ENCODE results near the gene LMO7. TPM values are rescaled to one million over a fixed set of nuclear protein-coding genes. Genes with fewer than 3 reads are reported as not detected.

The LMO7 gene
- polyA plus RNA-seq, 1 experiment, result 76.9 TPM

- Histone ChIP-seq H3K27me3 (ENCODE audit: control insufficient read depth, insufficient read depth, low read length) (no peaks in the 10 kb centered on the region), H3K9me3 (ENCODE audit: control insufficient read depth, insufficient read depth, low read length) (no peaks in the 10 kb centered on the region), H3K27ac (ENCODE audit: low read depth, low read length) (no peak overlapping the region), H3K4me3 (ENCODE audit: low read depth, low read length) (no peak overlapping the region)
- ChIA-PET POLR2A (no interaction called here), CTCF (interaction anchor here (1.7 kb wide), 1 partner anchor 101 kb away, joined by 10 read pairs; no protein-coding TSS in a partner anchor)
- DNase-seq (ENCODE audit: low read depth, low spot score), result no peak
- no peak for TF ChIP-seq CTCF (IDR thresholded peaks at IDR 0.05; ENCODE audit: low read depth, low read length)
These were observed 161.1 kb downstream of the LMO7 start for GRCh38 chr13:75797239-75797638.

GRCh38 chr13:75797719-75798118 lies 161.6 kb downstream of the LMO7 start:
- H3K27me3 ChIP-seq (ENCODE audit: control insufficient read depth, insufficient read depth, low read length), result no peaks in the 10 kb centered on the region
- no peak overlapping the region for H3K4me3 ChIP-seq (ENCODE audit: low read depth, low read length)
- DNase-seq (ENCODE audit: low read depth, low spot score), result no peak
- CTCF ChIA-PET, result interaction anchor here (1.7 kb wide), 1 partner anchor 102 kb away, joined by 10 read pairs; no protein-coding TSS in a partner anchor
- H3K27ac ChIP-seq (ENCODE audit: low read depth, low read length), result no peak overlapping the region
- no peak for TF ChIP-seq CTCF (IDR thresholded peaks at IDR 0.05; ENCODE audit: low read depth, low read length)
- no peaks in the 10 kb centered on the region for H3K9me3 ChIP-seq (ENCODE audit: control insufficient read depth, insufficient read depth, low read length)
- POLR2A ChIA-PET, result no interaction called here

- TF ChIP-seq CTCF (IDR thresholded peaks at IDR 0.05; ENCODE audit: low read depth, low read length), result no peak
- H3K27ac ChIP-seq (ENCODE audit: low read depth, low read length), result no peak overlapping the region
- POLR2A ChIA-PET, result no interaction called here
These were observed 162.5 kb downstream of the LMO7 start for GRCh38 chr13:75798353-75799255.

GRCh38 chr13:75800545-75800944 lies 164.4 kb downstream of the LMO7 start:
- POLR2A ChIA-PET, result no interaction called here
- no peak for TF ChIP-seq CTCF (IDR thresholded peaks at IDR 0.05; ENCODE audit: low read depth, low read length)
- no peak overlapping the region for H3K27ac ChIP-seq (ENCODE audit: low read depth, low read length)

More at GRCh38 chr13:75798353-75799255, 162.5 kb downstream of the LMO7 start:
- CTCF ChIA-PET, result interaction anchor here (0.7 to 1.7 kb wide), 2 partner anchors 103 kb away, joined by 4 to 10 read pairs; no protein-coding TSS in a partner anchor
- no peaks in the 10 kb centered on the region for H3K9me3 ChIP-seq (ENCODE audit: control insufficient read depth, insufficient read depth, low read length)
- no peak overlapping the region for H3K4me3 ChIP-seq (ENCODE audit: low read depth, low read length)
- H3K27me3 ChIP-seq (ENCODE audit: control insufficient read depth, insufficient read depth, low read length), result no peaks in the 10 kb centered on the region
- no peak for DNase-seq (ENCODE audit: low read depth, low spot score)

GRCh38 chr13:75801388-75801945 lies 165.3 kb downstream of the LMO7 start:
- ChIA-PET CTCF (interaction anchor here (1.3 to 1.9 kb wide), 2 partner anchors 69 to 106 kb away, joined by 4 to 7 read pairs; no protein-coding TSS in a partner anchor), POLR2A (no interaction called here)
- Histone ChIP-seq H3K27me3 (ENCODE audit: control insufficient read depth, insufficient read depth, low read length) (no peaks in the 10 kb centered on the region), H3K9me3 (ENCODE audit: control insufficient read depth, insufficient read depth, low read length) (no peaks in the 10 kb centered on the region), H3K27ac (ENCODE audit: low read depth, low read length) (no peak overlapping the region), H3K4me3 (ENCODE audit: low read depth, low read length) (no peak overlapping the region)
- DNase-seq (ENCODE audit: low read depth, low spot score), result no peak
- TF ChIP-seq CTCF (IDR thresholded peaks at IDR 0.05; ENCODE audit: low read depth, low read length), result no peak

More at GRCh38 chr13:75800545-75800944, 164.4 kb downstream of the LMO7 start:
- CTCF ChIA-PET, result interaction anchor here (1.3 kb wide), 1 partner anchor 105 kb away, joined by 7 read pairs; no protein-coding TSS in a partner anchor
- Histone ChIP-seq H3K9me3 (ENCODE audit: control insufficient read depth, insufficient read depth, low read length) (no peaks in the 10 kb centered on the region), H3K27me3 (ENCODE audit: control insufficient read depth, insufficient read depth, low read length) (no peaks in the 10 kb centered on the region), H3K4me3 (ENCODE audit: low read depth, low read length) (no peak overlapping the region)
- no peak for DNase-seq (ENCODE audit: low read depth, low spot score)
